Amygdala (tissue), 56 donors: ENCODE data around the gene CACNG7.
"Not testable (repeated sequence)": the region's sequence is repeated elsewhere in the genome, so short reads cannot be mapped to it uniquely, and the experiment has no call there.

Experiments used
- DNase-seq, 56 donors: peaks; one replicate each; lab custom pipeline; 2025; lab: John Stamatoyannopoulos, UW

CACNG7 gene

GRCh38 chr19:53945998-53946397 is 36.9 kb downstream of the CACNG7 start:
- no peak for DNase-seq

- DNase-seq, result no peak
These were observed 38.5 kb downstream of the CACNG7 start for GRCh38 chr19:53947624-53948023.

GRCh38 chr19:53948611-53949010 is 39.5 kb downstream of the CACNG7 start:
- DNase-seq, result not testable (repeated sequence)

DNA sequence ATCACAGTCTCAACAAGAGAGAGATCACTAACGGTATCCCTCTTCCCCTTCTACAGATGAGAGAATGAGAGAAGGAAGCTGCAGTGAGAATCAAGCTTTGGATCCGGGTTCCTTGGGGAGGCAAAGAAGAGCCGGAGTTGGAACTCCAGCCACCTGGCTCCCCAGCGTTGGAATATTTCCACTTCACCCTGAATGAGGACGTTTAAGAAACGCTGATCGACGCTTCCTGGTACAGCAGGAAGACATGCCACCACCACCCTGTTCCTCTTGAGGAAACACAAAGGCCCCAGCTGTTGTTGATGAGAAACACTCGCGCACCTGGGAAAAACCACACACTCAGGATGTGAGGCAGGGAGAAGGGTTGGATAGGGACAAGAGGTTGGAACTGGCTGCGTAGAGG is 42.4 kb downstream of the CACNG7 start:
- no peak for DNase-seq

DNA sequence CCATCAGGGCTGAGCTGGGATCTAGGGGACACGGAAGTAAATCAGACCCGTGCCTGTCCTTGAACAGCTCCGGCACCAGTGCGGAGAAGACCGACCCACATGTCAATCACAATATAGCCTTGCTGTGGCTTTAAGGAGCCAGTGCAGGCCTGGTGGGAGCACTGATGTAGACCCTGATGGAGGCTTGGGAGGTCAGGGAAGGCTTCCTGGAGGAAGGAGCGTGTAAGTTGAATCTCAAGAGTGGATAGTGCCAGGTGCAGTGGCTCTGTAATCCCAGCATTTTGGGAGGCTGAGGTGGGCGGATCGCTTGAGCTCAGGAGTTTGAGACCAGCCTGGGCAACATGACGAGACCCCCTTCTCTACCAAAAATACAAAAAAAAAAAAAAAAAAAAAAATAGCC is 42.9 kb downstream of the CACNG7 start:
- no peak for DNase-seq

- no peak for DNase-seq
These were observed 44.3 kb downstream of the CACNG7 start for GRCh38 chr19:53953383-53953782.

- DNase-seq, result no peak
These were observed 48.5 kb downstream of the CACNG7 start for GRCh38 chr19:53957448-53958167.

DNA sequence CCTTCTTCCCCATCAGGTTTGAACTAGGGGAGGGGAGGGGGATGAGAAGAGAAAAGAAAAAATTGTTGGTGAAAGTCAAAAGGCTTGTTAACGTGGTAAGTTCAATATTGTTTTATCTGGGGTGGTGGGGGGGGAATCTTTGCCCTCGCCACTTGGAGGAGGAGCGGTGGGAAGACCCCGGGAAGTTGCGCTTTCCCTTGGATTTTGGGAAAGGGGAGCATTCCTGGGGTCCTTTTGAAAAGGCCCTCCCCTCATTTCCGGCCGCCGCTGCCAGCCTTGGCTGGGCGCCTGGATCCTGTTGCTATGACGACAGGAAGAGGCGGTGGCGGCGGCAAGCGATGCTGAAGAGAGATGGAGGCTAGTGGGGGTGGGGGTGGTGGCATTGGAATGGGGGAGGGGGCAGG is 49.1 kb downstream of the CACNG7 start:
- peak in 41 of 56 donors; percentile 11 to 72 (median 42) for DNase-seq

DNA sequence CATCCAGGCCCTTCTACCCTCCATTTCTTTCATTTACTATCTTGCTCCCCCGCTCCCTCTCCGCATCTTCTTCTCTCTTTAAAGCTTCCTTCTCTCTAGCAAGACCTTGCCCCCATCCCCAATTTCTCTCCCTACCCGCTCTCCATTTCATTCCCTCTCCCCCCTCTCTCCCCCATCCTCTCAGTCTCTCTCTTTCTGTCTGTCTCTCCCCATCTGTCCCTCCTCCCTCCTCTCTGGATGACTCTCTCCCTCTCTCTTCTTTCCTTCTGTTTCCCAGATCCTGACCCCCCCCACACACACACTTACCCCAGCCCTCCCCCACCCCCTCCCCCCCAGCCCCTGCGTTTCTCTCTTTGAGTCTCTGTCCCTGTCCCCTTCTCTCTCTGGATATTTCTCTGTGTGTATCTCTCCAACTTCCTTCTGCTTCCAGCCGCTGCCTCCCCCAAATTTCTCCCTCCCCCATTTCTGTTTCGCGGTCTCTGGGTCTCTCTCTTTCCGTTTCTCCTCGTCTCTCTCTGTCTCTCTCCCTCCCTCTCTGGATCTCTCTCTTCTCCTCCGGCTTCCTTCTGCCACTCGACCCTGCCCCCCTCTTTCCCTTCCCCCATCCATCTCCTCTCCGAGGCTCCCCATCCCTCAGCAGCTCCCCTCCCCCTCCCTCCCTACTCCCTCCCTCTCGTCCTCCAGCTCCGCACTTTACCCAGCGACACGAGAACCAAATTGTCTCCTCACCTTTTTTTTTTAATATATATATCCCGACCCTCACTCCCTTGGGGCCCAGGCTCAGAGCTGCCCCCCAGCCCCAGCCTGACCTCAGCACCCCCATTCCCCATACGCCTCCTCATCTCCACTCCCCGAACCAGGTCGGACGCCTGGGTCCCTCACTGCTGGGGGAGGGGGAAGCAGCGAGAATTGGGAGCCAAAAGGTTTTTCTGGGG is 50.0 kb downstream of the CACNG7 start:
- peak in 13 of 56 donors; percentile 11 to 47 (median 25) for DNase-seq

DNA sequence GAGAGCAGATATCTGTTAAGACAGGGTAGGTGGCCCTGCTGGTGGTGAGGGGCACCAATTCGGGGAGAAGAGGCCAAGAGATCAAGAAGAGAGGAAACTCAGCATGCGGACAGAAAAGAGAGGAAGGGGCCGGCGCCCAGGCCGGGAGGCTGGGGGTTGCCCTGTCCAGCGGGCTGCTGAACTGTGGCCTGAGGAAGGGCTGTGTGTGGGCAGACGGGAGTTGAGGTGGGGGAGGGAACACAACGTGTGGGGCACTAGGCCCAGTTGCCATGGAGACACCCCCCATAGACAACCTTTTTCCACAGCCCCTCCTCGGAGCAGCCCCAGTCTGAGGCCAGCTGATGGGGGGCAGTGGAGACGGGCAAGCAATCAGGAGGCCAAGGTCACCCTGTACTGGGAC is 51.1 kb downstream of the CACNG7 start:
- no peak for DNase-seq

DNA sequence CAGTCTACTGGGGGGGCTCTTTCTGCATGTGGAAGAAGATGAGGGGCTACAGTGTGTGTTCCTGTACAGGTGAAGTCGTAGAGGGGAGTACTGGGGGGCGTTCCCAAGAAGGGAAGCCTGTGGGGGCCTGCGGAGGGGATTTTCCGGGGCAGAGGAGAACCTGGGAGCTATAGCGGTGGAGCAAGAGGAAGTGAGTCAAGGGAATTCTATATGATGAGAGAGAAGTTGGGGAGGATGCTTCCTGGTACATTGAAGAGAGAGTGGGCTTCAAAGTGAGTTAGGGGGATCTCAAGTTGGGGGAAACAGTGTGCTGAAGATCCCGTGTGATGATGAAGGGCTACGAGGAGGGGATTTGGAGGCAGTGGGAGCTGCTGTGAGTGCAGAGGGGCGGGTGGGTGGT is 51.8 kb downstream of the CACNG7 start:
- no peak for DNase-seq

DNA sequence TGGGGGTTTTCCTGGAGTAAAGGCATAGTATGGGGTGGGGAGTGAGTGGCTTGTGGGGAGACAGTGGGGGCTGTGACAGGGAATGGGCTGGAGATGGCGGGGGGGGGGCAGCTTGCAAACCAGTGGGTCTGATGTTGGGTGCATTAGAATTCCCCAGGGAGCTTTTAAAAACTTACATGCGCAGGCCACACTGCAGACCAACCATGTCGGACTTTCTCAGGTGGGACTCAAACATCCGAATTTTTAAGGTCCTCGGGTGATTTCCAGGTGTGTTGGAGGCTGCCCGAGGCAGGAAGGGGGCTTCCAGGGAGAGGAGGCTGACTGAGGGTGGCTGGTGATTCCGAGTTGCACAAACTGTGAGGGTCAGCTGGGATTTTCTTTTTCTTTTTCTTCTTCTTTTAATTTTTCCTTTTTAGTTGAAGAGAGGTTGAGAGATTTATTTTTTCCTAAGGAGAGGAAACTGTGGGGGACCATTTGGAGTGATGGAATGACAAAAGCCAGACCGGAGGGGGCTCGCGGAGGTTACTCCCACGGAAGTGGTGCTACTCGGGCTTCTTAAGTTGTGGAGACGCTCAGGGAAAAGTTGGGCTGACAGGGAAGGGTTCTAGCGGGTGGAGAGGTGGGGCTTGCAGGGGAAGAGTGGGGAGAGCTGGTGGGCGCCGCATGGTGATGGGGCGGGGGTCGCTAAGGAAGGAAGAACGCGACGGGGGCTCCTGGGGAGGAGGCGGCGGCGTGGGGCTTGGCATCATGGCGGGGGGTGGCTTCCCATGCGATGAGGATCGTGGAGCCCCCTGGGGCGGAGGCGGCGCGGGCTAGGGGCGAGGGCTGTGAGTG is 52.7 kb downstream of the CACNG7 start:
- DNase-seq, result no peak

DNA sequence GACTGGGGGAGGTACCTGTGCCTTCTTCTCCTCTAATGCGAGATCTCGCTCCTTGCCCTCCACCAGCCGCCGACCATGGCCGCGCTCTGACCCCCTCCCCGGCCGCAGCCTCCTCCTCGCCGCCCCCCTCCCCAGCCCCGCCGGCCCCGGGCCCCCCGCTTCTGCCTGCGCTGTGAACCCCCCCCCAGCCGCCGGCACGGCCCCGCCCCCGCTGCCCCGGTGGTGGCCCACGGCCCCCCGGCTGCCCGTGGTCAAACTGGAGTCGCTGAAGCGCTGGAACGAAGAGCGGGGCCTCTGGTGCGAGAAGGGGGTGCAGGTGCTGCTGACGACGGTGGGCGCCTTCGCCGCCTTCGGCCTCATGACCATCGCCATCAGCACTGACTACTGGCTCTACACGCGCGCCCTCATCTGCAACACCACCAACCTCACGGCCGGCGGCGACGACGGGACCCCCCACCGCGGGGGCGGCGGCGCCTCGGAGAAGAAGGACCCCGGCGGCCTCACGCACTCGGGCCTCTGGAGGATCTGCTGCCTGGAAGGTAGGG is 53.9 kb downstream of the CACNG7 start, which contains the start of gene CACNG8:
CACNG8 (plus strand) TSS at position 51 of the 545 bp plus-strand sequence.
- peak in 1 of 56 donors; percentile 10 for DNase-seq

DNA sequence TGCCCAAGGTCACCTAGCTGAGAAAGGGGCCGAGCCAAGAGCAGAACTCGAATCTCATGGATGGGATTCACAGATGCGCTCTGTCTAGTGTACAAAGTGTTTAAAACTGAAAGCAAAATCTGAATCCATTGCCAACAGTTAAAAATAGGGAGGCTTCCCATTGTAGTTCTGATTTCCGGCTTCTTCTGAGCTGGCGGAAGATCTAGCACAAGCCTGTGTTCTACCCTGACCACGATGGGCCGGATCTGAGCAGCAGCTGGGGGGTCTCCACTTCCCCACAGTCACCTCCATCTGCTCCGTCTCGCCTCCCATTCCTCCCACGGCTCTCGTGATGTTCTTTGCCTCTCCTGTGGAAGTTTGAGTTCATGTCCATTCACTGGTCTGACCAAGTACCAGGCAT is 56.0 kb downstream of the CACNG7 start:
- DNase-seq, result no peak

DNA sequence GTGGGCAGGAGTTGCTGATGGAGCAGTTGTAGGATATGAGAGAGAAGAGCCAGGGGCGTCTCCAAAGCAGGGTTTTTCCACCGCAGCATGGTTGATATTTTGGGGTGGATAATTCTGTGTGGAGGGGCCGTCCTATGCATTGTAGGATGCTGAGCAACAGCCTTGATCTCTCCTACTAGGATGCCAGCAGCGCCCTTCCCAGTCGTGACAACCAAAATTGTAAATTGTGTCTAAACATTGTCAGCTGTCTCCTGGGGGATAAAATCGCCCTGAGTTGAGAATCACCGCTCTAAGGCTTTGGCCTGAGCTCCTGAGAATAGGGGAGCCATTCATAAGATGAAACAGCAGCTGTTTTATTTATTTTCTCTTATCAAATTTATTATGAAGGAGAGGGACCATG is 57.9 kb downstream of the CACNG7 start:
- no peak for DNase-seq

DNA sequence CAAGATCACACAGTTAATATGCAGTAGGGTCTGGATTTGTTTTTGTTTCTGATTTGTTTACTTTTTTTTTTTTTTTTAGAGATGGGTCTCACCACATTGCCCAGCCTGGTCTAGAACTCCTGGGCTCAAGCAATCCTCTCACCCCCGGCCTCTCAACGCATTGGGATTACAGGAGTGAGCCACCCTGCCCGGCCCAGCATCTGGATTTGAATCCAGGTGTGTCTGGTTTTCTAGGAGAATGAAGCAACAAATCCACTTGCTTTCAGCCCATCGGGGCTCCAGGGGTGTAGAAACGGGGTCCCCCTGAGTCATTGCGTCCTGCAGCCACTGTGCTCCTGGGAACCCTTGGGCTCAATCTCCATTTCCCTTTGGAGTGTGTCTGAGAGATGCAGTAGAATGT is 60.3 kb downstream of the CACNG7 start:
- no peak for DNase-seq

DNA sequence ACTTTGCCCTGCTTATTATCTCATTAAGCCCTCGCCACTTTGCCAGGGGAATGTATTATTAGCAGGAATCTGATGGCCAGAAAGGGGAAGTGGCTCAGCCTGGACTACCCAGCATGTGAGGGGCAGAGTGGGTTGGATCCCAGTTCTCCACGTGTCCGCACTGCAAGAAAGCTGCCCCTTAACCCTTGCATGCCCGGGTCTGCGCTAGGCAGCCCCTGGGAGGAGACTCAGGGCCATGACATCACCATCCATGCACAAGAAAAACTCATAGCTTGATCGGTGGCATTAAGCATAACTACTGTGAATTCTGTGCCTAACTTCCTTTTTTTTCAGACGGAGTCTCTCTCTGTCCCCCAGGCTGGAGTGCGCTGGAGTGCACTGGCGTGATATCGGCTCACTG is 62.6 kb downstream of the CACNG7 start:
- peak in 1 of 56 donors; percentile 26 for DNase-seq

GRCh38 chr19:53977429-53977990 is 68.4 kb downstream of the CACNG7 start:
- DNase-seq, result peak in 52 of 56 donors; percentile 5 to 91 (median 65)

- DNase-seq, result peak in 55 of 56 donors; percentile 11 to 92 (median 77)
These were observed 69.1 kb downstream of the CACNG7 start for GRCh38 chr19:53977991-53978731.
